ENCODE data around the gene FARP2. TPM values are rescaled to one million over a fixed set of nuclear protein-coding genes. Genes with fewer than 3 reads are reported as not detected.
"Not testable (repeated sequence)": the region's sequence is repeated elsewhere in the genome, so short reads cannot be mapped to it uniquely, and the experiment has no call there.

The FARP2 gene
- polyA plus RNA-seq, 2 donors, result 13.2 to 19.9 TPM

DNA sequence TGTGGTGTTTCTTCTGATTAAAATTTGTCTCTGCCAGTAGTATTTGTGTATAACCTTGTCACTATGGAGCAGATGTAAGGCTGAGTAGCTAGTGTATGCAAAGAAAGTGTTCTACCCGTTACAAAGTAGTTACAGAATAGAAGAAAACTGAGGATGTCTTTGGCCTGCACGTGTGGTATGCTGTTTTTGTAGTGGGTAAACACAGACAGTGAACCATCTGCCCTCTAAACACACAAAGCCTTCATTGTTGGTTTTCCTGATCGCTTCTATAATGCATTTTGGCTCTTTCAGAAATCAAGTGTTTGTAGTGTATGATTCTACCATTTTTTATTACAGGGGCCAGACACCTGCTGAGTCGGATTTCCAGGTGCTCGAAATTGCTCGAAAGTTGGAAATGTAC lies 61.5 kb downstream of the FARP2 start:
- WGBS, 2 donors, result 75 to 79% methylated on average over 6 of the region's 6 CpGs
- no peak overlapping the region for H3K4me3 ChIP-seq (ENCODE audit: low read depth in 1 of 2, low read length in 2 of 2)
- H3K36me3 ChIP-seq (ENCODE audit: control insufficient read depth in 2 of 2, insufficient read depth in 2 of 2, low read length in 1 of 2), result peaks cover 21 to 42% of the 10 kb centered on the region in 2 donors
- no peak overlapping the region for H3K27ac ChIP-seq (ENCODE audit: low read depth in 2 of 2, low read length in 1 of 2)
- H3K9me3 ChIP-seq (ENCODE audit: control insufficient read depth in 2 of 2, insufficient read depth in 1 of 2, low read depth in 1 of 2, low read length in 1 of 2), result no peaks in the 10 kb centered on the region
- no peaks in the 10 kb centered on the region for H3K4me1 ChIP-seq (ENCODE audit: control insufficient read depth in 2 of 2, insufficient read depth in 2 of 2, low read length in 1 of 2)
- H3K27me3 ChIP-seq (ENCODE audit: control insufficient read depth in 1 of 2, insufficient read depth in 2 of 2, low read length in 2 of 2), result no peaks in the 10 kb centered on the region

DNA sequence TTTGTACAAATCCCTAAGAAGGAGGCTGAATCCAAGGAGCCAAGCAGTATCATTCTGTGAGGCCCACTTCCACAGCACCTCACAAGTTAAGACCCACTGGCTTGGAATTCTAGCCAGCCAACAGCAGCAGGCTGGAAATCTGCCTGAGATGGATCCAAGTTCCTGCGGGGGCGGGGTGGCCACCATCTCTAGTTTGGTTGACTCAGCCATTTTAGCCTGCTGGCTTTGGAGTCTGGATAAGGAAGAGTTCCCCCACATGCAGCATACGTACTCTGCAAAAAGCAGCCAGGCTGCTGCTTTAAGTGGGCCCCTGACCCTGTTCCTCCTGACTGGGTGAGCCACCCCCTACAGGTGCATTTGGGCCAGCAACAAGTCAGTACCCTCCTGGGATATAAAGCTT lies 65.2 kb downstream of the FARP2 start:
- Histone ChIP-seq H3K36me3 (ENCODE audit: control insufficient read depth in 2 of 2, insufficient read depth in 2 of 2, low read length in 1 of 2) (peaks cover 11 to 17% of the 10 kb centered on the region in 2 donors), H3K27me3 (ENCODE audit: control insufficient read depth in 1 of 2, insufficient read depth in 2 of 2, low read length in 2 of 2) (no peaks in the 10 kb centered on the region), H3K4me1 (ENCODE audit: control insufficient read depth in 2 of 2, insufficient read depth in 2 of 2, low read length in 1 of 2) (no peaks in the 10 kb centered on the region), H3K4me3 (ENCODE audit: low read depth in 1 of 2, low read length in 2 of 2) (no peak overlapping the region), H3K27ac (ENCODE audit: low read depth in 2 of 2, low read length in 1 of 2) (no peak overlapping the region), H3K9me3 (ENCODE audit: control insufficient read depth in 2 of 2, insufficient read depth in 1 of 2, low read depth in 1 of 2, low read length in 1 of 2) (no peaks in the 10 kb centered on the region)
- WGBS, 2 donors, result 94 to 96% methylated on average over 3 of the region's 3 CpGs

DNA sequence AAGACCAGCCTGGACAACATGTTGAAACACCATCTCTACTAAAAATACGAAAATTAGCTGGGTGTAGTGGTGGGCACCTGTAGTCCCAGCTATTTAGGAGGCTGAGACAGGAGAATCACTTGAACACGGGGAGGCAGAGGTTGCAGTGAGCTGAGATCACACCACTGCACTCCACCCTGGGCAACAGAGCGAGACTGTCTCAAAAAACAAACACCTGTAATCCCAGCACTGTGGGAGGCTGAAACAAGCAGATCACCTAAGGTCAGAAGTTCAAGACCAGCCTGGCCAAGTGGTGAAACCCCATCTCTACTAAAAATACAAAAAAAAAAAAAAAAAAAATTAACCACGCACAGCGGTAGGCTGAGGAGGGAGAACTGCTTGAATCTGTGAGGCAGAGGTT lies 65.9 kb downstream of the FARP2 start:
- peaks cover 11 to 14% of the 10 kb centered on the region in 2 donors for H3K36me3 ChIP-seq (ENCODE audit: control insufficient read depth in 2 of 2, insufficient read depth in 2 of 2, low read length in 1 of 2)
- H3K4me1 ChIP-seq (ENCODE audit: control insufficient read depth in 2 of 2, insufficient read depth in 2 of 2, low read length in 1 of 2); H3K27me3 ChIP-seq (ENCODE audit: control insufficient read depth in 1 of 2, insufficient read depth in 2 of 2, low read length in 2 of 2); H3K4me3 ChIP-seq (ENCODE audit: low read depth in 1 of 2, low read length in 2 of 2); H3K9me3 ChIP-seq (ENCODE audit: control insufficient read depth in 2 of 2, insufficient read depth in 1 of 2, low read depth in 1 of 2, low read length in 1 of 2); H3K27ac ChIP-seq (ENCODE audit: low read depth in 2 of 2, low read length in 1 of 2): not testable (repeated sequence)
- 95 to 99% methylated on average over 5 of the region's 5 CpGs for WGBS, 2 donors

DNA sequence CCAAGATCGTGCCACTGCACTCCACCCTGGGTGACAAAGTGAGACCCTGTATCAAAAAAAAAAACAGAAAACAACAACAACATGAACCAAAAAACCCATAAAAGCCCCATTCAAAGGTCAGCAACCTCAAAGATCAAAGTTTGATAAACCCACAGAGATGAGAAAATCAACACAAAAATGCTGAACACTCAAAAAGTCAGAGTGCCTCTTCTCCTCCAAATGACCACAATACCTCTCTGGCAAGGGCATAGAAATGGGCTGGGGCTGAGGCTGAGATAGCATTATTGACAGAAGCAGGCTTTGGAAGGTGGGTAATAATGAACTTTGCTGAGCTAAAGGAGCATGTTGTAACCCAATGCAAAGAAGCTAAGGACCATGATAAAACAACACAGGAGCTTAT lies 66.3 kb downstream of the FARP2 start:
- WGBS, 2 donors, result 91 to 96% methylated on average over 1 of the region's 1 CpG
- H3K4me1 ChIP-seq (ENCODE audit: control insufficient read depth in 2 of 2, insufficient read depth in 2 of 2, low read length in 1 of 2), result no peaks in the 10 kb centered on the region
- no peak overlapping the region for H3K4me3 ChIP-seq (ENCODE audit: low read depth in 1 of 2, low read length in 2 of 2)
- H3K9me3 ChIP-seq (ENCODE audit: control insufficient read depth in 2 of 2, insufficient read depth in 1 of 2, low read depth in 1 of 2, low read length in 1 of 2), result no peaks in the 10 kb centered on the region
- peaks cover 11 to 14% of the 10 kb centered on the region in 2 donors for H3K36me3 ChIP-seq (ENCODE audit: control insufficient read depth in 2 of 2, insufficient read depth in 2 of 2, low read length in 1 of 2)
- no peaks in the 10 kb centered on the region for H3K27me3 ChIP-seq (ENCODE audit: control insufficient read depth in 1 of 2, insufficient read depth in 2 of 2, low read length in 2 of 2)
- H3K27ac ChIP-seq (ENCODE audit: low read depth in 2 of 2, low read length in 1 of 2), result no peak overlapping the region

- not testable (repeated sequence) for H3K4me1 ChIP-seq (ENCODE audit: control insufficient read depth in 2 of 2, insufficient read depth in 2 of 2, low read length in 1 of 2); H3K4me3 ChIP-seq (ENCODE audit: low read depth in 1 of 2, low read length in 2 of 2); H3K27ac ChIP-seq (ENCODE audit: low read depth in 2 of 2, low read length in 1 of 2); H3K9me3 ChIP-seq (ENCODE audit: control insufficient read depth in 2 of 2, insufficient read depth in 1 of 2, low read depth in 1 of 2, low read length in 1 of 2); H3K27me3 ChIP-seq (ENCODE audit: control insufficient read depth in 1 of 2, insufficient read depth in 2 of 2, low read length in 2 of 2)
- WGBS, 2 donors, result 97 to 100% methylated on average over 1 of the region's 1 CpG
- H3K36me3 ChIP-seq (ENCODE audit: control insufficient read depth in 2 of 2, insufficient read depth in 2 of 2, low read length in 1 of 2), result peaks cover 8 to 11% of the 10 kb centered on the region in 2 donors
These were observed 67.4 kb downstream of the FARP2 start for GRCh38 chr2:241423489-241423888.

GRCh38 chr2:241425368-241425767 lies 69.3 kb downstream of the FARP2 start:
- no peaks in the 10 kb centered on the region for H3K9me3 ChIP-seq (ENCODE audit: control insufficient read depth in 2 of 2, insufficient read depth in 1 of 2, low read depth in 1 of 2, low read length in 1 of 2)

DNA sequence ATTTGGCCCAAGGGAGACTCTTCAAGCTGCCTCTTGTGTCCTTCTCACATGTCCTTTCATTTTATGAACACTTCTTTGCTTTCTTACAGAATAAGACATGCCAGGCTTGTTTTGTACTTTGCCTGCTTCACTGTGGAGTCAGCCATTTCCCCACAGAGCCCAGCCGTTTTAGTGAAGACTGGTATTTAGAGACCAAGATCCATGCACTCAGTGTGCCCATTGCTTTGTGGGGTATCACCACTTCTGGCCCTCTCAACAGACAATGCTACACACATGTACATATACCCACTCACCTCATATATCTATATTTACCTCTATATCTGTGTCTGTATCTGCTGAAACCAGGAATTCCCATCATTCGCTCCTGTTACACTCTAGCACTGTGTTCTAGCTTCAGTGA lies 74.1 kb downstream of the FARP2 start:
- 90 to 98% methylated on average over 2 of the region's 2 CpGs for WGBS, 2 donors
- Histone ChIP-seq H3K27me3 (ENCODE audit: control insufficient read depth in 1 of 2, insufficient read depth in 2 of 2, low read length in 2 of 2) (no peaks in the 10 kb centered on the region), H3K27ac (ENCODE audit: low read depth in 2 of 2, low read length in 1 of 2) (no peak overlapping the region), H3K4me3 (ENCODE audit: low read depth in 1 of 2, low read length in 2 of 2) (no peak overlapping the region), H3K36me3 (ENCODE audit: control insufficient read depth in 2 of 2, insufficient read depth in 2 of 2, low read length in 1 of 2) (peaks cover 0 to 9% of the 10 kb centered on the region in 2 donors), H3K4me1 (ENCODE audit: control insufficient read depth in 2 of 2, insufficient read depth in 2 of 2, low read length in 1 of 2) (no peaks in the 10 kb centered on the region), H3K9me3 (ENCODE audit: control insufficient read depth in 2 of 2, insufficient read depth in 1 of 2, low read depth in 1 of 2, low read length in 1 of 2) (no peaks in the 10 kb centered on the region)

More at GRCh38 chr2:241425368-241425767, 69.3 kb downstream of the FARP2 start:
- Histone ChIP-seq H3K4me3 (ENCODE audit: low read depth in 1 of 2, low read length in 2 of 2) (no peak overlapping the region), H3K27ac (ENCODE audit: low read depth in 2 of 2, low read length in 1 of 2) (no peak overlapping the region), H3K27me3 (ENCODE audit: control insufficient read depth in 1 of 2, insufficient read depth in 2 of 2, low read length in 2 of 2) (no peaks in the 10 kb centered on the region), H3K36me3 (ENCODE audit: control insufficient read depth in 2 of 2, insufficient read depth in 2 of 2, low read length in 1 of 2) (peaks cover 9 to 12% of the 10 kb centered on the region in 2 donors), H3K4me1 (ENCODE audit: control insufficient read depth in 2 of 2, insufficient read depth in 2 of 2, low read length in 1 of 2) (no peaks in the 10 kb centered on the region)
- WGBS, 2 donors, result 94 to 97% methylated on average over 3 of the region's 3 CpGs

GRCh38 chr2:241432824-241433448 lies 76.9 kb downstream of the FARP2 start:
- Histone ChIP-seq H3K36me3 (ENCODE audit: control insufficient read depth in 2 of 2, insufficient read depth in 2 of 2, low read length in 1 of 2) (peaks cover 0 to 15% of the 10 kb centered on the region in 2 donors), H3K4me1 (ENCODE audit: control insufficient read depth in 2 of 2, insufficient read depth in 2 of 2, low read length in 1 of 2) (no peaks in the 10 kb centered on the region), H3K9me3 (ENCODE audit: control insufficient read depth in 2 of 2, insufficient read depth in 1 of 2, low read depth in 1 of 2, low read length in 1 of 2) (no peaks in the 10 kb centered on the region), H3K27ac (ENCODE audit: low read depth in 2 of 2, low read length in 1 of 2) (no peak overlapping the region), H3K4me3 (ENCODE audit: low read depth in 1 of 2, low read length in 2 of 2) (no peak overlapping the region), H3K27me3 (ENCODE audit: control insufficient read depth in 1 of 2, insufficient read depth in 2 of 2, low read length in 2 of 2) (no peaks in the 10 kb centered on the region)
- WGBS, 2 donors, result 88% methylated on average over 6 of the region's 6 CpGs

DNA sequence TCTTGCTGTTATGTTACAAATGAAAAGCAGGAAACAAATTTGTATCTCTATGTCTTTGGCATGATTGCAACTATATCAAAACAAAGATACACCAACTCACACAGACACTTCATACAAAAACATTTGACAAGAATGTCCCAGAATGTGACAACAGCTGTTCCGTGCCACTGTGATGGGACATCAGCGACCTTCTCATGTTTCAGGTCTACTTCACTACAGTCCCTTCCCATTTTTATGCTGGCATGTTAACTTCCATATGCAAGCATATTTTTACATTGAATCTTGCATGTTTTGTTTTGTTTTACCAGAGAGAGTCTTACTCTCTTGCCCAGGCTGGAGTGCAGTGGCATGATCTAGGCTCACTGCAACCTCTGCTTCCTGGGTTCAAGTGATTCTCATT lies 81.1 kb downstream of the FARP2 start:
- H3K9me3 ChIP-seq (ENCODE audit: control insufficient read depth in 2 of 2, insufficient read depth in 1 of 2, low read depth in 1 of 2, low read length in 1 of 2), result peaks cover 0 to 1% of the 10 kb centered on the region in 2 donors
- WGBS, 2 donors, result 94 to 100% methylated on average over 2 of the region's 2 CpGs
- no peak overlapping the region for H3K27ac ChIP-seq (ENCODE audit: low read depth in 2 of 2, low read length in 1 of 2)
- H3K36me3 ChIP-seq (ENCODE audit: control insufficient read depth in 2 of 2, insufficient read depth in 2 of 2, low read length in 1 of 2), result peaks cover 9 to 26% of the 10 kb centered on the region in 2 donors
- H3K27me3 ChIP-seq (ENCODE audit: control insufficient read depth in 1 of 2, insufficient read depth in 2 of 2, low read length in 2 of 2), result no peaks in the 10 kb centered on the region
- H3K4me3 ChIP-seq (ENCODE audit: low read depth in 1 of 2, low read length in 2 of 2), result no peak overlapping the region
- no peaks in the 10 kb centered on the region for H3K4me1 ChIP-seq (ENCODE audit: control insufficient read depth in 2 of 2, insufficient read depth in 2 of 2, low read length in 1 of 2)

DNA sequence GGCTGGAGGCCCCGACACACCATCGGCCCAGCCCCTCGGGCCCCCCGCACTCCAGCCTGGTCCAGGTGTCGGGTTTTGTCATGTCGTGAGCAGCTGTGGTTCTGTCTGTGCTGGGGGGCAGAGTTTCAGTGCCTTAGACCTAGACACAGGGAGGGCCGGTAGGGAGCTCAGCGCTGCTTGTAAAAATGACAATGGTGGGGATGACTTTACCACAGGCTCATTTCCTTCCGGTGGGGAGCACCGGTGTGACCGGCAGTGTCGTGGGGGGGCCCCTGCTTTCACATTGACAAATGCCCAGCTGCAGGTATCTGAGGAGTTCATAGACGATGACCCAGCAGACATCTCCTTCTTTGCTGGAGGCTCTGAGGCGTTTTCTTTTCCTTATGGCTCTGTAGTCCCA lies 85.4 kb downstream of the FARP2 start:
- no peaks in the 10 kb centered on the region for H3K4me1 ChIP-seq (ENCODE audit: control insufficient read depth in 2 of 2, insufficient read depth in 2 of 2, low read length in 1 of 2)
- WGBS, 2 donors, result 88 to 90% methylated on average over 14 of the region's 14 CpGs
- peaks cover 0 to 1% of the 10 kb centered on the region in 2 donors for H3K9me3 ChIP-seq (ENCODE audit: control insufficient read depth in 2 of 2, insufficient read depth in 1 of 2, low read depth in 1 of 2, low read length in 1 of 2)
- H3K4me3 ChIP-seq (ENCODE audit: low read depth in 1 of 2, low read length in 2 of 2), result no peak overlapping the region
- H3K27me3 ChIP-seq (ENCODE audit: control insufficient read depth in 1 of 2, insufficient read depth in 2 of 2, low read length in 2 of 2), result no peaks in the 10 kb centered on the region
- no peak overlapping the region for H3K27ac ChIP-seq (ENCODE audit: low read depth in 2 of 2, low read length in 1 of 2)
- H3K36me3 ChIP-seq (ENCODE audit: control insufficient read depth in 2 of 2, insufficient read depth in 2 of 2, low read length in 1 of 2), result peaks cover 12 to 25% of the 10 kb centered on the region in 2 donors
